CD14-positive monocyte (primary cell): ENCODE data around the gene IL12RB1. TPM values are rescaled to one million over a fixed set of nuclear protein-coding genes. Genes with fewer than 3 reads are reported as not detected.
"Not testable (repeated sequence)": the region's sequence is repeated elsewhere in the genome, so short reads cannot be mapped to it uniquely, and the experiment has no call there.

Experiments used
- DNase-seq, 3 donors: peaks; one replicate each; pipeline ENCODE4 v3.0.0-alpha.2; 2011 to 2022
- H2AFZ ChIP-seq: 2 replicates; pipeline ENCODE4 v1.6.0; 2012; ENCODE audit warnings: mild to moderate bottlenecking, low read depth, low read length, inconsistent platforms; ENCODE audit not compliant: insufficient read depth, poor library complexity, severe bottlenecking
- H3K27ac ChIP-seq, 2 donors: 1 replicate in 1 of 2; 2 replicates in 1 of 2; pipeline ENCODE4 v1.5.1; 2012 to 2013; ENCODE audit warnings: low read length in 2 of 2, control low read depth in 1 of 2, inconsistent platforms in 1 of 2, low read depth in 1 of 2, mild to moderate bottlenecking in 1 of 2
- H3K27me3 ChIP-seq, 2 donors: one replicate each; pipeline versions ENCODE4 v1.6.0 to v1.6.1; 2011 to 2013; ENCODE audit warnings: low read length in 2 of 2; ENCODE audit not compliant: control insufficient read depth in 2 of 2, insufficient read depth in 2 of 2
- H3K36me3 ChIP-seq, 2 donors: replicated peaks in 1 of 2; 1 replicate in 1 of 2; 2 replicates in 1 of 2; pipeline versions ENCODE4 v1.5.1 to v1.6.1; 2012 to 2013; ENCODE audit warnings: low read length in 2 of 2, control low read depth in 1 of 2, inconsistent platforms in 1 of 2, mild to moderate bottlenecking in 1 of 2; ENCODE audit not compliant: insufficient read depth in 2 of 2, control insufficient read depth in 1 of 2
- H3K4me1 ChIP-seq, 2 donors: 1 replicate in 1 of 2; 2 replicates in 1 of 2; pipeline versions ENCODE4 v1.5.1 to v1.6.1; 2012 to 2013; ENCODE audit warnings: low read length in 2 of 2, control low read depth in 1 of 2, inconsistent platforms in 1 of 2, mild to moderate bottlenecking in 1 of 2, moderate library complexity in 1 of 2; ENCODE audit not compliant: insufficient read depth in 2 of 2, control insufficient read depth in 1 of 2
- H3K4me2 ChIP-seq: replicated peaks from 2 replicates; pipeline ENCODE3; 2012; ENCODE audit warnings: low read length, moderate library complexity, mild to moderate bottlenecking; ENCODE audit not compliant: poor library complexity, severe bottlenecking; ENCODE audit errors: extremely low read depth
- H3K4me3 ChIP-seq, 3 experiments: fragments of 200-600 bp in 1 of 3; sonication (generic) in 1 of 3; replicated peaks in 1 of 3; 1 replicate in 2 of 3; 2 replicates in 1 of 3; pipeline ENCODE4 v1.5.1; 2011 to 2013; ENCODE audit warnings: low read length in 3 of 3, mild to moderate bottlenecking in 3 of 3, control low read depth in 2 of 3, low read depth in 2 of 3, inconsistent platforms in 1 of 3, moderate library complexity in 1 of 3
- H3K79me2 ChIP-seq: 2 replicates; pipeline ENCODE4 v1.6.0; 2012; ENCODE audit warnings: mild to moderate bottlenecking, control low read depth, inconsistent platforms, low read length, moderate library complexity; ENCODE audit not compliant: insufficient read depth
- H3K9ac ChIP-seq: 2 replicates; pipeline ENCODE4 v1.6.0; 2017; ENCODE audit warnings: low read length, mild to moderate bottlenecking; ENCODE audit not compliant: insufficient read depth, poor library complexity, severe bottlenecking
- H3K9me3 ChIP-seq, 2 donors: replicated peaks in 1 of 2; 1 replicate in 1 of 2; 2 replicates in 1 of 2; pipeline versions ENCODE4 v1.5.1 to v1.6.1; 2012 to 2013; ENCODE audit warnings: low read length in 2 of 2, control low read depth in 1 of 2; ENCODE audit not compliant: control insufficient read depth in 1 of 2, insufficient read depth in 1 of 2
- H4K20me1 ChIP-seq: 2 replicates; pipeline ENCODE4 v1.6.0; 2012; ENCODE audit warnings: mild to moderate bottlenecking, low read length, control low read depth, moderate library complexity; ENCODE audit not compliant: insufficient read depth
- H3K27ac Mint-ChIP-seq, 7 donors: one replicate each; pipeline ENCODE4 v1.8.0; 2020; ENCODE audit warnings: mild to moderate bottlenecking in 7 of 7, mixed read lengths in 7 of 7, moderate library complexity in 6 of 7, inconsistent platforms in 2 of 7
- H3K27me3 Mint-ChIP-seq, 3 donors: one replicate each; pipeline ENCODE4 v1.8.0; 2021 to 2022; ENCODE audit warnings: low read depth in 3 of 3, mild to moderate bottlenecking in 3 of 3, mixed read lengths in 3 of 3, moderate library complexity in 3 of 3, inconsistent platforms in 1 of 3
- H3K36me3 Mint-ChIP-seq, 2 donors: one replicate each; pipeline ENCODE4 v1.8.0; 2020; ENCODE audit warnings: mixed read lengths in 2 of 2, inconsistent platforms in 1 of 2, mild to moderate bottlenecking in 1 of 2
- H3K4me1 Mint-ChIP-seq: one replicate; pipeline ENCODE4 v1.8.0; 2020; ENCODE audit warnings: mild to moderate bottlenecking, mixed read lengths
- H3K4me3 Mint-ChIP-seq, 2 donors: one replicate each; pipeline ENCODE4 v1.8.0; 2020; ENCODE audit warnings: mild to moderate bottlenecking in 2 of 2, mixed read lengths in 2 of 2, moderate library complexity in 1 of 2
- H3K9me3 Mint-ChIP-seq, 7 donors: one replicate each; pipeline ENCODE4 v1.8.0; 2020 to 2022; ENCODE audit warnings: mixed read lengths in 7 of 7, mild to moderate bottlenecking in 6 of 7, moderate library complexity in 6 of 7, inconsistent platforms in 2 of 7
- WGBS: methylation state at CpG from one replicate; pipeline ENCODE4 v1.1.5; 2013; ENCODE audit warnings: missing lambda C conversion rate; ENCODE audit not compliant: insufficient coverage; 5-methylcytosine and 5-hydroxymethylcytosine counted together
- intact Hi-C, 2 donors: fragments of 100-400 bp; cut with micrococcal nuclease; formaldehyde crosslinking; loops; one replicate each; pipeline versions ENCODE4 v1.15.0 to v1.15.1; 2023
- polyA plus RNA-seq, 3 donors: library from polyadenylated mRNA; depleted of rRNA in 1 of 3; unstranded in 2 of 3; stranded (reverse) in 1 of 3; fragments of 300-500 nt in 2 of 3; fragments of >200 nt in 1 of 3; fragmentation: Illumina TruSeq in 2 of 3; gene quantifications; 1 replicate in 2 of 3; 2 replicates in 1 of 3; pipeline ENCODE4 v1.2.3, GENCODE V29; 2012 to 2021
- TF ChIP-seq, protein P1 (sequence below): fragments of 200-600 bp; IDR thresholded peaks from one replicate; pipeline ENCODE4 v1.8.0; 2022; ENCODE audit warnings: antibody characterized with exemption, mild to moderate bottlenecking

Gene IL12RB1
- polyA plus RNA-seq, 3 donors: 7.8 to 17.5 (median 7.9) TPM

DNA sequence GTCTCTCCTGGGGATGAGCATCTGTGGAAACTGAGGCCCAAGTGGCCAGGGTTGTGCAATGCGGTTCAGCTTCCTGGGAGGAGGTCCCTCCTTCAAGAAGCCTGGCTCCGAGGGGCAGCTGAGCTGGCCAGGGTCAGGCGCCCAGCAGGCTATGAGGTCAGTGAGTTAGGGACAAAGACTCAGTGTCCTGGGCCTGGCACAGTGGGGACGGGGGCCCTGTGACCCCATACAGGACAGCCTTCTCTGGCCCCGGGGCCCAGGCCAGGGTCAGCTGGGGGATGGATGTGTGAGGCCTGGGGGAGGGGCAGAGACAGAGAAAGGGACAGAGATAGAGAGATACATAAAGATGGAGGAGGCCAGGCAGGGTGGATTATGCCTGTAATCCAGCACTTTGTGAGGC, 3.0 kb upstream of the IL12RB1 start:
- intact Hi-C loops: no loop called here
- peak overlapping the region; percentile 5 for H3K4me2 ChIP-seq
- Mint-ChIP-seq H3K27me3 (peaks cover 0 to 2% (median 1%) of the 10 kb centered on the region in 3 donors), H3K9me3 (peaks cover 0 to 7% (median 0%) of the 10 kb centered on the region in 7 donors), H3K27ac (peak overlapping the region; percentile 97 to 99 (median 98)), H3K4me3 (no peak overlapping the region), H3K4me1 (peaks cover 64% of the 10 kb centered on the region), H3K36me3 (peaks cover 0 to 2% of the 10 kb centered on the region in 2 donors)
- peaks cover 61 to 79% of the 10 kb centered on the region in 2 donors for H3K4me1 ChIP-seq
- no peak overlapping the region for H2AFZ ChIP-seq
- peak in 1 of 3 donors; percentile 38 for DNase-seq
- peak overlapping the region in 1 of 3 experiments; percentile 45 for H3K4me3 ChIP-seq
- H4K20me1 ChIP-seq: no peaks in the 10 kb centered on the region
- H3K27me3 ChIP-seq: no peaks in the 10 kb centered on the region
- H3K36me3 ChIP-seq: no peaks in the 10 kb centered on the region
- peaks cover 0 to 5% of the 10 kb centered on the region in 2 donors for H3K9me3 ChIP-seq
- peak overlapping the region; percentile 96 for H3K27ac ChIP-seq
- H3K79me2 ChIP-seq: peaks cover 5% of the 10 kb centered on the region
- WGBS: 63% methylated on average over 5 of the region's 5 CpGs
- TF ChIP-seq, protein P1, sequence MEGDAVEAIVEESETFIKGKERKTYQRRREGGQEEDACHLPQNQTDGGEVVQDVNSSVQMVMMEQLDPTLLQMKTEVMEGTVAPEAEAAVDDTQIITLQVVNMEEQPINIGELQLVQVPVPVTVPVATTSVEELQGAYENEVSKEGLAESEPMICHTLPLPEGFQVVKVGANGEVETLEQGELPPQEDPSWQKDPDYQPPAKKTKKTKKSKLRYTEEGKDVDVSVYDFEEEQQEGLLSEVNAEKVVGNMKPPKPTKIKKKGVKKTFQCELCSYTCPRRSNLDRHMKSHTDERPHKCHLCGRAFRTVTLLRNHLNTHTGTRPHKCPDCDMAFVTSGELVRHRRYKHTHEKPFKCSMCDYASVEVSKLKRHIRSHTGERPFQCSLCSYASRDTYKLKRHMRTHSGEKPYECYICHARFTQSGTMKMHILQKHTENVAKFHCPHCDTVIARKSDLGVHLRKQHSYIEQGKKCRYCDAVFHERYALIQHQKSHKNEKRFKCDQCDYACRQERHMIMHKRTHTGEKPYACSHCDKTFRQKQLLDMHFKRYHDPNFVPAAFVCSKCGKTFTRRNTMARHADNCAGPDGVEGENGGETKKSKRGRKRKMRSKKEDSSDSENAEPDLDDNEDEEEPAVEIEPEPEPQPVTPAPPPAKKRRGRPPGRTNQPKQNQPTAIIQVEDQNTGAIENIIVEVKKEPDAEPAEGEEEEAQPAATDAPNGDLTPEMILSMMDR: no peak
- no peak overlapping the region for H3K9ac ChIP-seq

DNA sequence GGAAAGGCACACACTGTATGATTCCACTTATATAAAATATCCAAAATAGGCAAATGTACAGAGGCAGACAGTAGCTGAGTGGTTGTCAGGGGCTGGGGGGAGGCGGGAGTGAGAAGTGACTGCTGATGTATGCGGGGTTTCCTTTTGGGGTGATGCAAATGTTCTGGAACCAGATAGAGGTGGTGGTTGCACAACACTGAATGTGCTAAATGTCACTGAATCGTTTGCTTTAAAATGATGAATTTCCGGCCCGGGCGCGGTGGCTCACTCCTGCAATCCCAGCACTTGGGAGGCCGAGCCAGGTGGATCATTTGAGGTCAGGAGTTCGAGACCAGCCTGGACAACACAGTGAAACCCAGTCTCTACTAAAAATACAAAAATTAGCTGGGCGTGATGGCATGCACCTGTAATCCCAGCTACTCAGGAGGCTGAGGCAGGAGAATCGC, 2.4 kb upstream of the IL12RB1 start:
- H2AFZ ChIP-seq, H3K36me3 Mint-ChIP-seq, H3K27me3 ChIP-seq, intact Hi-C loops, H3K9me3 ChIP-seq, H3K27me3 Mint-ChIP-seq, H3K9me3 Mint-ChIP-seq, H3K4me3 ChIP-seq, H3K79me2 ChIP-seq, H4K20me1 ChIP-seq, H3K4me3 Mint-ChIP-seq, H3K36me3 ChIP-seq: not testable (repeated sequence)
- Histone ChIP-seq H3K27ac (peak overlapping the region; percentile 96), H3K4me2 (peak overlapping the region; percentile 5), H3K9ac (peak overlapping the region; percentile 36), H3K4me1 (peaks cover 61 to 79% of the 10 kb centered on the region in 2 donors)
- DNase-seq: peak; percentile 93 to 98 (median 97)
- Mint-ChIP-seq H3K4me1 (peaks cover 68% of the 10 kb centered on the region), H3K27ac (peak overlapping the region; percentile 97 to 99 (median 98))
- WGBS: 0% methylated on average over 7 of the region's 11 CpGs
